Uterus (tissue), 4 donors: ENCODE results near the gene OTOP2. TPM values are rescaled to one million over a fixed set of nuclear protein-coding genes. Genes with fewer than 3 reads are reported as not detected.

Source experiments
- DNase-seq, 2 donors: peaks; one replicate each; pipeline ENCODE4 v3.0.0-alpha.2; 2019 to 2020
- H3K27ac ChIP-seq, 2 donors: fragments of 200-600 bp; sonication (generic); 1 replicate in 1 of 2; 2 replicates in 1 of 2; pipeline ENCODE4 v1.5.1; 2016 to 2018
- H3K27me3 ChIP-seq, 2 donors: fragments of 200-600 bp; sonication (generic); one replicate each; pipeline ENCODE4 v1.5.1; 2018 to 2019; ENCODE audit warnings: control low read depth in 1 of 2
- H3K36me3 ChIP-seq, 2 donors: fragments of 200-600 bp; sonication (generic); one replicate each; pipeline ENCODE4 v1.5.1; 2019; ENCODE audit warnings: control low read depth in 1 of 2
- H3K4me1 ChIP-seq, 2 donors: fragments of 200-600 bp; sonication (generic); one replicate each; pipeline ENCODE4 v1.5.1; 2018 to 2019; ENCODE audit warnings: control low read depth in 1 of 2
- H3K4me3 ChIP-seq, 2 donors: fragments of 200-600 bp; sonication (generic); 1 replicate in 1 of 2; 2 replicates in 1 of 2; pipeline ENCODE4 v1.5.1; 2018 to 2019; ENCODE audit warnings: mild to moderate bottlenecking in 1 of 2
- H3K9me3 ChIP-seq, 2 donors: fragments of 200-600 bp; sonication (generic); one replicate each; pipeline ENCODE4 v1.5.1; 2019; ENCODE audit warnings: control low read depth in 1 of 2
- POLR2A ChIP-seq, 2 donors: fragments of 450-650 bp; IDR thresholded peaks; one replicate each; pipeline ENCODE4 v1.6.1; 2016; ENCODE audit warnings: antibody characterized with exemption in 2 of 2, mild to moderate bottlenecking in 1 of 2, moderate library complexity in 1 of 2
- intact Hi-C: fragments of 100-400 bp; cut with DNase I; formaldehyde crosslinking; loops from one replicate; pipeline ENCODE4 v1.15.1; 2023; ENCODE audit warnings: low total_unique reads
- total RNA-seq, 4 donors: library from RNA; depleted of rRNA in 3 of 4; stranded (reverse); fragments of >200 nt in 3 of 4; gene quantifications; one replicate each; pipeline versions ENCODE4 v1.1.0 to v1.2.4, GENCODE V29; 2014 to 2023
- TF ChIP-seq, protein P1 (sequence below), 4 experiments: fragments of 200-600 bp in 2 of 4; fragments of 450-650 bp in 2 of 4; sonication (generic) in 2 of 4; IDR thresholded peaks; one replicate each; pipeline ENCODE4 v1.5.1; 2016 to 2019; ENCODE audit warnings: antibody characterized with exemption in 4 of 4, mild to moderate bottlenecking in 2 of 4, moderate library complexity in 1 of 4
- donor health status: DM: yes; HTN: yes; CAD: no.

Gene OTOP2
- total RNA-seq, 4 donors from 2014 or later = 0.46 TPM; not detected in 3

DNA sequence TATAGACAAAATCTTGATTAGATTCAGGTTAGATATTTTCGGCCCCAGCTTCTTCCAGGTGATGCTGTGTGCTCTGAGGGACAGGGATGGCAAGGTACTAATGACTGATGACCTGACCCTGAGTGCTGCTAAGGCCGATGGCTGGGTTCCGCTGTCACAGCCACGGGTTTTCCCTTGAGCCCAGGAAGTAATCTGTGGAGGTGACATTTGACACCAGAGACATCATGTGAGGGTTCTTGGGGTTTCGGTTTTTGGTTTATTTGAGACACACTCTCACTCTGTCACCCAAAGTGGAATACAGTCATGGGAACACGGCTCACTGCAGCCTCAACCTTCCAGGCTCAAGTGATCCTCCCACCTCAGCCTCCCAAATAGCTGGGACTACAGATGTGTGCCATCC is 21.5 kb downstream of the OTOP2 start:
- H3K4me3 ChIP-seq = no peak overlapping the region
- no peaks in the 10 kb centered on the region for H3K9me3 ChIP-seq
- TF ChIP-seq, protein P1, sequence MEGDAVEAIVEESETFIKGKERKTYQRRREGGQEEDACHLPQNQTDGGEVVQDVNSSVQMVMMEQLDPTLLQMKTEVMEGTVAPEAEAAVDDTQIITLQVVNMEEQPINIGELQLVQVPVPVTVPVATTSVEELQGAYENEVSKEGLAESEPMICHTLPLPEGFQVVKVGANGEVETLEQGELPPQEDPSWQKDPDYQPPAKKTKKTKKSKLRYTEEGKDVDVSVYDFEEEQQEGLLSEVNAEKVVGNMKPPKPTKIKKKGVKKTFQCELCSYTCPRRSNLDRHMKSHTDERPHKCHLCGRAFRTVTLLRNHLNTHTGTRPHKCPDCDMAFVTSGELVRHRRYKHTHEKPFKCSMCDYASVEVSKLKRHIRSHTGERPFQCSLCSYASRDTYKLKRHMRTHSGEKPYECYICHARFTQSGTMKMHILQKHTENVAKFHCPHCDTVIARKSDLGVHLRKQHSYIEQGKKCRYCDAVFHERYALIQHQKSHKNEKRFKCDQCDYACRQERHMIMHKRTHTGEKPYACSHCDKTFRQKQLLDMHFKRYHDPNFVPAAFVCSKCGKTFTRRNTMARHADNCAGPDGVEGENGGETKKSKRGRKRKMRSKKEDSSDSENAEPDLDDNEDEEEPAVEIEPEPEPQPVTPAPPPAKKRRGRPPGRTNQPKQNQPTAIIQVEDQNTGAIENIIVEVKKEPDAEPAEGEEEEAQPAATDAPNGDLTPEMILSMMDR (IDR thresholded peaks at IDR 0.05) = no peak
- TF ChIP-seq POLR2A (IDR thresholded peaks at IDR 0.05) = no peak
- H3K27me3 ChIP-seq = no peaks in the 10 kb centered on the region
- intact Hi-C loops = no loop called here
- H3K27ac ChIP-seq = no peak overlapping the region
- no peaks in the 10 kb centered on the region for H3K36me3 ChIP-seq
- DNase-seq = no peak
- no peaks in the 10 kb centered on the region for H3K4me1 ChIP-seq

- Histone ChIP-seq H3K27me3 (no peaks in the 10 kb centered on the region), H3K9me3 (no peaks in the 10 kb centered on the region), H3K27ac (no peak overlapping the region), H3K4me3 (no peak overlapping the region), H3K4me1 (no peaks in the 10 kb centered on the region), H3K36me3 (no peaks in the 10 kb centered on the region)
- intact Hi-C loops = no loop called here
- no peak for DNase-seq
- TF ChIP-seq, protein P1 (IDR thresholded peaks at IDR 0.05) = no peak
- TF ChIP-seq POLR2A (IDR thresholded peaks at IDR 0.05) = no peak
These were observed 22.6 kb downstream of the OTOP2 start for GRCh38 chr17:74946641-74947040.

GRCh38 chr17:74947041-74947754 is 23.1 kb downstream of the OTOP2 start:
- intact Hi-C loops = no loop called here
- DNase-seq = no peak
- H3K27me3 ChIP-seq = no peaks in the 10 kb centered on the region

GRCh38 chr17:74949455-74950115 is 25.5 kb downstream of the OTOP2 start:
- DNase-seq = no peak
- Histone ChIP-seq H3K4me3 (no peak overlapping the region), H3K9me3 (no peaks in the 10 kb centered on the region), H3K36me3 (no peaks in the 10 kb centered on the region), H3K27me3 (no peaks in the 10 kb centered on the region), H3K4me1 (no peaks in the 10 kb centered on the region), H3K27ac (no peak overlapping the region)
- intact Hi-C loops = loop anchor here (10.0 kb wide), 1 partner anchor 205 kb away; the partner anchor contains the start of gene NHERF1
- no peak for TF ChIP-seq POLR2A (IDR thresholded peaks at IDR 0.05)
- TF ChIP-seq, protein P1 (IDR thresholded peaks at IDR 0.05) = no peak

More at GRCh38 chr17:74947041-74947754, 23.1 kb downstream of the OTOP2 start:
- H3K27ac ChIP-seq = no peak overlapping the region
- no peaks in the 10 kb centered on the region for H3K4me1 ChIP-seq
- H3K36me3 ChIP-seq = no peaks in the 10 kb centered on the region
- TF ChIP-seq, protein P1 (IDR thresholded peaks at IDR 0.05) = no peak
- no peak for TF ChIP-seq POLR2A (IDR thresholded peaks at IDR 0.05)
- H3K4me3 ChIP-seq = no peak overlapping the region
- no peaks in the 10 kb centered on the region for H3K9me3 ChIP-seq

DNA sequence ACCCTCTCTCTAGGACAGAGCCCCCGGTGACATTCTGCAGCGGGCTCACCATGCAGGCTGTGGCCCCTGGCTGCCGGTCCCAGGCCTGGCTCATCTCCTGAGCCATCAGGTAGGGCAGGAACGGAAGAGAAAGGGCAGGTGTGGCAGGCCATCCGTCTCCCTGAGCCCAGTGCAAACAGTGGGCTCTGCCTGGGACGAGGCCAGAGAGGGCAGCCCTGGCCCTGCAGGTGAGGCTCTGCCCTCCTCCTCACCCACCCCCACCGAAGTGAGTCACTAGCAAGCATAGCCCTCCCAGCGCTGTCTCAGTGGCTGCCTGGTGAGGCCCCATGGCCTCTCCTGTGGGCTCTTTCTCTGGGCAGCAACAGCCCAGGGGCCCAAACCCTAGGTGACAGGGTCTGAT is 26.1 kb downstream of the OTOP2 start:
- no peaks in the 10 kb centered on the region for H3K27me3 ChIP-seq
- DNase-seq = no peak
- no peak overlapping the region for H3K27ac ChIP-seq
- intact Hi-C loops = loop anchor here (10.0 kb wide), 1 partner anchor 205 kb away; the partner anchor contains the start of gene NHERF1
- no peaks in the 10 kb centered on the region for H3K9me3 ChIP-seq
- no peak overlapping the region for H3K4me3 ChIP-seq
- H3K4me1 ChIP-seq = no peaks in the 10 kb centered on the region
- no peaks in the 10 kb centered on the region for H3K36me3 ChIP-seq
- TF ChIP-seq, protein P1 (IDR thresholded peaks at IDR 0.05) = no peak
- no peak for TF ChIP-seq POLR2A (IDR thresholded peaks at IDR 0.05)
